Measurements from ENCODE around the gene C1orf116.

DNA sequence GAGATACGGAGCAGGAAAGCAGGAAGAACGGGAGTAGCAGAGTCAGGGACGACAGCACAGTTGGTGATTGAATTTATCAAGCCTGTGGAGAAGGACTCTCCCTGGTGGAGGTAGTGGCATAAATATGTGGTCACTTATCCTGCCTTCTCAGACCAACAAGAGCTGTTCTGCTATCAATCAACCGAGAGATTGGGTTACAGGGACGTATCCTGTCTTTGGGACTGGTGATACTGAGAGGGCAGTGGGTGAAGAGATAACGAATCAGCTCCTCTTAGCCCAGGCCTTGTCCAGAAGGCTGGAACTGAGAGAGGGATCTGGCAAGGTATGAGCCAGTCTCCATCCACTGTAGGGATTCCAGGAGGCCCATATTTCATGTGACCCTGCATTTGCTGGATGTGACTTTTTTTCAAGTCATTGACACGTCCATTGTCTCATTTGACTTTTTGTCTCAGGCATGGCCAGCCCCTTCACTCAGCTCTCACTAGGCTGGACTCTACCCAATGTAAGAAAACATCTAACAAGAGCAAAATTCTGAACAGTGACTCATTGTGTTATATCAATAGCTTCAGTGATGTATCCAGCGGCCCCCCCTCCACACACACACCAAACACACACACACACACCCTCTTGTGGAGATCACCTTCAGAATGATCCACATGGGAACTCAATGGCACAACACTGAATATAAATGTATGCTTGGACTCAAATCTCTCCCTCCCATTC lies 11.3 kb downstream of the C1orf116 start:
- TF ChIP-seq, protein P1, sequence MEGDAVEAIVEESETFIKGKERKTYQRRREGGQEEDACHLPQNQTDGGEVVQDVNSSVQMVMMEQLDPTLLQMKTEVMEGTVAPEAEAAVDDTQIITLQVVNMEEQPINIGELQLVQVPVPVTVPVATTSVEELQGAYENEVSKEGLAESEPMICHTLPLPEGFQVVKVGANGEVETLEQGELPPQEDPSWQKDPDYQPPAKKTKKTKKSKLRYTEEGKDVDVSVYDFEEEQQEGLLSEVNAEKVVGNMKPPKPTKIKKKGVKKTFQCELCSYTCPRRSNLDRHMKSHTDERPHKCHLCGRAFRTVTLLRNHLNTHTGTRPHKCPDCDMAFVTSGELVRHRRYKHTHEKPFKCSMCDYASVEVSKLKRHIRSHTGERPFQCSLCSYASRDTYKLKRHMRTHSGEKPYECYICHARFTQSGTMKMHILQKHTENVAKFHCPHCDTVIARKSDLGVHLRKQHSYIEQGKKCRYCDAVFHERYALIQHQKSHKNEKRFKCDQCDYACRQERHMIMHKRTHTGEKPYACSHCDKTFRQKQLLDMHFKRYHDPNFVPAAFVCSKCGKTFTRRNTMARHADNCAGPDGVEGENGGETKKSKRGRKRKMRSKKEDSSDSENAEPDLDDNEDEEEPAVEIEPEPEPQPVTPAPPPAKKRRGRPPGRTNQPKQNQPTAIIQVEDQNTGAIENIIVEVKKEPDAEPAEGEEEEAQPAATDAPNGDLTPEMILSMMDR (IDR thresholded peaks at IDR 0.05), result no peak
- no peak for TF ChIP-seq POLR2AphosphoS5 (IDR thresholded peaks at IDR 0.05)

Measured in breast epithelium (tissue), 3 donors.